Astrocyte (in vitro differentiated cells and primary cell): Measurements from ENCODE around the gene OXSM.

Experiments used
- EZH2 ChIP-seq: IDR thresholded peaks from 2 replicates; pipeline ENCODE4 v1.6.1; 2012; ENCODE audit warnings: mild to moderate bottlenecking, low read length, inconsistent platforms; ENCODE audit not compliant: insufficient read depth
- TF ChIP-seq, protein P1 (sequence below): IDR thresholded peaks from 2 replicates; pipeline ENCODE4 v1.5.1; 2011; ENCODE audit warnings: low read depth, mild to moderate bottlenecking, inconsistent platforms, low read length, moderate library complexity; ENCODE audit not compliant: insufficient read depth

GRCh38 chr3:25784971-25785370 is 4.9 kb upstream of the OXSM start:
- TF ChIP-seq, protein P1, sequence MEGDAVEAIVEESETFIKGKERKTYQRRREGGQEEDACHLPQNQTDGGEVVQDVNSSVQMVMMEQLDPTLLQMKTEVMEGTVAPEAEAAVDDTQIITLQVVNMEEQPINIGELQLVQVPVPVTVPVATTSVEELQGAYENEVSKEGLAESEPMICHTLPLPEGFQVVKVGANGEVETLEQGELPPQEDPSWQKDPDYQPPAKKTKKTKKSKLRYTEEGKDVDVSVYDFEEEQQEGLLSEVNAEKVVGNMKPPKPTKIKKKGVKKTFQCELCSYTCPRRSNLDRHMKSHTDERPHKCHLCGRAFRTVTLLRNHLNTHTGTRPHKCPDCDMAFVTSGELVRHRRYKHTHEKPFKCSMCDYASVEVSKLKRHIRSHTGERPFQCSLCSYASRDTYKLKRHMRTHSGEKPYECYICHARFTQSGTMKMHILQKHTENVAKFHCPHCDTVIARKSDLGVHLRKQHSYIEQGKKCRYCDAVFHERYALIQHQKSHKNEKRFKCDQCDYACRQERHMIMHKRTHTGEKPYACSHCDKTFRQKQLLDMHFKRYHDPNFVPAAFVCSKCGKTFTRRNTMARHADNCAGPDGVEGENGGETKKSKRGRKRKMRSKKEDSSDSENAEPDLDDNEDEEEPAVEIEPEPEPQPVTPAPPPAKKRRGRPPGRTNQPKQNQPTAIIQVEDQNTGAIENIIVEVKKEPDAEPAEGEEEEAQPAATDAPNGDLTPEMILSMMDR, result no peak
- no peak for TF ChIP-seq EZH2
